SIG-M5 (cell line): Measurements from ENCODE around the gene ARRDC1.
"Not testable (repeated sequence)": the region's sequence is repeated elsewhere in the genome, so short reads cannot be mapped to it uniquely, and the experiment has no call there.

Source experiments
- DNase-seq: peaks from one replicate; lab custom pipeline; 2025; lab: John Stamatoyannopoulos, UW

ARRDC1 gene

DNA sequence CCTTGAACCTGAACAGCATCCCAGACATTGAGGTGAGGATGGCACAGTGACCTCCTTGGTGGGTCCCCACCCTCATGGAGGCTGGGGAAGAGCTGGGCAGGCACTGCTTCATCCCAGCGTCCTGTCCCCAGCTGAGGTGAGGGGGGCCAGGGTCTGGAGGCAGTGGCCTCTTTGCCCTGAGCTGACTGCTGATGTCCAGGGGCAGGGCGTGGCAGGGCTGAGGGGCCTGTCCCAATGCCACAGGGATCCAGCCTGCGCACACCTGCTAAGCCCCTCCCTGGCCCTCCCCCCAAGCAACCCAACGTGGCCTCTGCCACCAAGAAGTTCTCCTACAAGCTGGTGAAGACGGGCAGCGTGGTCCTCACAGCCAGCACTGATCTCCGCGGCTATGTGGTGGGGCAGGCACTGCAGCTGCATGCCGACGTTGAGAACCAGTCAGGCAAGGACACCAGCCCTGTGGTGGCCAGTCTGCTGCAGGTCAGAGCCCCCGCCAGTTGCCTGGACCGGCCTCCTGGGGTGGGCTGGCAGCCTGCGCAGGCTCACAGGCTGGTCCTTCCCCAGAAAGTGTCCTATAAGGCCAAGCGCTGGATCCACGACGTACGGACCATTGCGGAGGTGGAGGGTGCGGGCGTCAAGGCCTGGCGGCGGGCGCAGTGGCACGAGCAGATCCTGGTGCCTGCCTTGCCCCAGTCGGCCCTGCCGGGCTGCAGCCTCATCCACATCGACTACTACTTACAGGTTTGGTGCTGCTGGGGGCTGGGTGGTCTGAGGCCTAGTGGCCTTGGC is 8.4 kb downstream of the ARRDC1 start:
- DNase-seq, result no peak

DNA sequence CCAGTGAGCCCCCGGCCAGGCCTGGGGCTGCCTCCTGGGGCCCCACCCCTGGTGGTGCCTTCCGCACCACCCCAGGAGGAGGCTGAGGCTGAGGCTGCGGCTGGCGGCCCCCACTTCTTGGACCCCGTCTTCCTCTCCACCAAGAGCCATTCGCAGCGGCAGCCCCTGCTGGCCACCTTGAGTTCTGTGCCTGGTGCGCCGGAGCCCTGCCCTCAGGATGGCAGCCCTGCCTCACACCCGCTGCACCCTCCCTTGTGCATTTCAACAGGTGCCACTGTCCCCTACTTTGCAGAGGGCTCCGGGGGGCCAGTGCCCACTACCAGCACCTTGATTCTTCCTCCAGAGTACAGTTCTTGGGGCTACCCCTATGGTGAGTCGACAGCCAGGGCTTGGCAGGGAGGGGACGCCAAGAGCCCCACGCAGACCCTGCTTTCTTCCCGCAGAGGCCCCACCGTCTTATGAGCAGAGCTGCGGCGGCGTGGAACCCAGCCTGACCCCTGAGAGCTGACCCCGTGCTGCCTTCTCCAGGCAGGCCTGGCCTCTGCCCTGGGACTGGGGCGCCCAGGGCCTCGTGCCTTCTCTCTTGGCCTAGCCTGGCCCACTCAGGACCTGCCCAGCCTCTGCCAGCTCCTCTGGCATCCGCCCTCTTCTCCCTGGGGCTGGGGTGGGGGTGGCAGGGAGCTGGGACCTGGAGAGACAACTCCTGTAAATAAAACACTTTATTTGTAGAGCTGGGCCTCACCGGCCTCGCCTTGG is 9.3 kb downstream of the ARRDC1 start:
- no peak for DNase-seq

GRCh38 chr9:137615387-137615871 is 9.9 kb downstream of the ARRDC1 start:
- DNase-seq, result no peak

DNA sequence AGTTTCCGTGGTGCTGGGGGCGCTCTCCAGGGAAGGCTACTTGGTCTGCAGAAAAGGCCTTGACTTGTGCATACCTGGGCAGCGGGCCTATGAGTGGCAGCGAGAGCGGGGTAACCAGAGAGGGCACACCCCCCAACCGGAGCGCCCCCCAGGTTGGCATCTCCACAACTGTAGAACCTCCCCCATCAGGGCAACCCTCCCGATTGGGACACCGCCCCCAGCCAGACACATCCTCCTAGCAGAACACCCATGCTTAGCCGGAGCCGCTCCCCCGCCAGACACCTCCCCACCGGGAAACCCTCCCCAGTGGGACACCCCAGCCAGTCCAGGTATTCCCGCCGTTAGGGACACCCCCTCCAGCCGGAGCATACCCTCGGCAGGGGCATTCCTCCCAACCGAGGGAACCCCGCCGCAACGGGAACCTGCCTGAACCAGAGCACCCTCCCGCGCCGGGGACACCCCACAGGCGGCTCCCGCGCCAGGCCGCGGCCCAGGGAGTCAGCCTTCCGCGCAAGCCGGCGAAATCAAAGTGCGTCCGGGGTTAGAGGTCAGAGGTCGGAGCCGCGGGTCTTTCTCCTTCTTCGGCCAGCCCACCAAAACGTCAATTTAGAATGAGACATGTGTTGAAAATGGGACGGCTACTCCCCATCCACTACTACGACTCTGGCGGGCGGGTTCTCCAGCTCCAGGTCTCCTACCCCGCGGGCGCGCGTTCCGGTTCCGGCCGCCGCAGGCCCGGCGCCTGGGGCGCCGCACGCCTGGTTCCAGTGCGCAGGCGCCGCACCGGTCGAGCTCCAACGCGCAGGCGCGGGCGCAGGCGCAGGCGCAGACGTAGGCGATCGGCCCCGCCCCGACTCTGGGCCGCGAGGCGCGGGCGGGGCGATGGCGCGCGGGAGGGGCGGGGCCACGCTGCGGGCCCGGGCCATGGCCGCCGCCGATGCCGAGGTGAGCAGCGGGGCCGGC is 12.9 kb downstream of the ARRDC1 start, which contains the start of gene EHMT1:
EHMT1 (plus strand) TSS at position 901 of the 963 bp plus-strand sequence; CDS start at position 925, 24 bp downstream.
- no peak for DNase-seq

GRCh38 chr9:137619240-137620047 is 14.0 kb downstream of the ARRDC1 start:
- DNase-seq, result no peak

DNA sequence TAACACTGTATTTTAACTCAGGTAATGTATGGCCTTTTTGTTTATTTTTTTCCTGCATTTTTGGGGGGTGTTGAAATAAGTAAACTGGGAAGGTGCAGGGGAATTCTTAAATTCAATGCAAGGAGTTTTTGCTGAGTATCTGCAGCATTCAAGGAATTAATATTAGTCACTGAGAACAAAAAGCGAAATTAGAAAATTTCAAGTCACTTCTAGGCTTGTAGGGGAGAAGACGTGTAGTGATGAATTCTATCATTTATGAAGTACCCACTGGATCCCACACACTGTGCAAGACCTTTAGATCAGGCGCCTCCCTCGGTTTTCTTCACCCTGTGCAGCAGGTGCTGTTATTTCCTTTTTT is 14.5 kb downstream of the ARRDC1 start:
- DNase-seq, result no peak

DNA sequence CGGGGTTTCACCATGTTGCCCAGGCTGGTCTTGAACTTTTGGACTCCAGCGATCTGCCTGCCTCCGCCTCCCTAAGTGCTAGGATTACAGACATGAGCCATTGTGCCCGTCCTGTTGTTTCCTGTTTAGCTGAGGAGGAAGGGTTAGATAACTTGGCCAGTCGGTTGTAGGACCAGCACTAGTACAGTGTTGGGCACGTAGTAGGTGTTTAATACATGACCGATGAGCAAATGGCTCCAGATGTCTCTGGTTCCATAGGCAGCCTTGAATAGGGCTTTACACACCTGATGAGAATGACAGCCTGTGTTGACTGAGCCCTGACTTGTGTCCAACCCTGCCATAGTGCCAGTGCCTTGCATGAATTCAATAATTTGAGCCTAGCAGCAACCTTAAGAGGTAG is 15.1 kb downstream of the ARRDC1 start:
- no peak for DNase-seq

DNA sequence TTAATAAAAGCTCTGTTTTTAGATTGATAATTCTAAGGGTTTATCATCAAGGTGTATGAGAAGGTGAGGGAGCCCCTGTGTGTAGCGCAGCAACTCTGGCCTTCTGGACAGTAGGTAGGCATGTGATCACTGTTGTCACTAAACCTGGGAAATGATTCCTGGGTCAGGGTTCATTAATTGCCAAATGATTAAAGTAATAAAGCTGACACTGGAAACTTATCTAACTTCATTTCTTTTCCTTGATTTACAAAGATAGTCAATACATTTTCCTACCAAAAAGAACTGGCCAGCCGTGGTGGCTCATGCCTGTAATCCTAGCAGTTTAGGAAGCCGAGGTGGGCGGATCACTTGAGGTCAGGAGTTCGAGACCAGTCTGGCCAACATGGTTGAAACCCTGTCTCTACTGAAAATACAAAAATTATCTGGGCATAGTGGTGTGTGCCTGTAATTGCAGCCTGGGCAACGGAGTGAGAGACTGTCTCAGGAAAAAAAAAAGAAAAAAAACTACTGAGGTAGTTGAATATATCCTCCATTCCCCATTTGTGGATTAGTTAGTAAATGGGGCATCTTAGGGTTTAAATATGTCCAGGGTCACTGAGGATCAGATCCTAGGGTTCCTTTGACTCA is 15.8 kb downstream of the ARRDC1 start:
- no peak for DNase-seq

- DNase-seq, result not testable (repeated sequence)
These were observed 16.7 kb downstream of the ARRDC1 start for GRCh38 chr9:137622211-137622610.

DNA sequence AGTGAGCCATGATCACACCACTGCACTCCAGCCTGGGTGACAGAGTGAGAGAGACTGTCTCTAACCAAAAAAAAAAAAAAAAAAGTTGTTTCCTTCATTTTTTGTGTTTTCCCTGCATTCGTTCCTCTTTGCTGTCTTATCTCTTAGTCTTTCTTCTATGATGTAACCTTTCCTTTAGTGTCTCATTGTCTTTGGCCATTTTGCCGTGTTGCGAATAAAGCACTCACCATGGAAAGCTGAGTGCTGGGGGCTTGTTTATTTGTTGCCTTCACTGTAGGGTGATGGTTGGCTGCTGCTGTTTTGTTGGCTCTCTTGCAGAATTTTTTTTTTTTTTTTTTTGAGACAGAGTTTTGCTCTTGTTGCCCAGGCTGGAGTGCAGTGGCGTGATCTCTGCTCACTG is 21.0 kb downstream of the ARRDC1 start:
- DNase-seq, result no peak

- not testable (repeated sequence) for DNase-seq
These were observed 21.9 kb downstream of the ARRDC1 start for GRCh38 chr9:137627406-137627805.

GRCh38 chr9:137630126-137630525 is 24.6 kb downstream of the ARRDC1 start:
- DNase-seq, result no peak

DNA sequence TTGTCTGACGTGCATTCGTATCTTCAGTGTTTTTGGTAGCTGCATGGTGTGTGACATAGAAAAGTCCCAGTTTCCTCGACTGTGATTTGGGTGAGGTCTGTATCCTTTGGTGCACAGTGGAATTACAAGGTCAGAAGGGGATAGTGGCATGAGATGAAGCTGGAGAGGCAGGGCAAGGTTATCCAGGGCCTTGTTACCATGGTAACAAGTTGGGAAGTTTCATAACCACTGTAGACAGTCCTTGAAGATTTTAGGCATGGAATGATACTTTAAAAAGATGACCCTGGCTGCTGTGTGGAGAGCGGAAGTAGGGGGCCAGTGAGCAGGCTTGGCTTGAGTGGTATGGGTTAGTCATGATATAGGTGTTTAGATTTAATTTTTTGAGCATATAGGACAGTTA is 25.2 kb downstream of the ARRDC1 start:
- DNase-seq, result no peak

DNA sequence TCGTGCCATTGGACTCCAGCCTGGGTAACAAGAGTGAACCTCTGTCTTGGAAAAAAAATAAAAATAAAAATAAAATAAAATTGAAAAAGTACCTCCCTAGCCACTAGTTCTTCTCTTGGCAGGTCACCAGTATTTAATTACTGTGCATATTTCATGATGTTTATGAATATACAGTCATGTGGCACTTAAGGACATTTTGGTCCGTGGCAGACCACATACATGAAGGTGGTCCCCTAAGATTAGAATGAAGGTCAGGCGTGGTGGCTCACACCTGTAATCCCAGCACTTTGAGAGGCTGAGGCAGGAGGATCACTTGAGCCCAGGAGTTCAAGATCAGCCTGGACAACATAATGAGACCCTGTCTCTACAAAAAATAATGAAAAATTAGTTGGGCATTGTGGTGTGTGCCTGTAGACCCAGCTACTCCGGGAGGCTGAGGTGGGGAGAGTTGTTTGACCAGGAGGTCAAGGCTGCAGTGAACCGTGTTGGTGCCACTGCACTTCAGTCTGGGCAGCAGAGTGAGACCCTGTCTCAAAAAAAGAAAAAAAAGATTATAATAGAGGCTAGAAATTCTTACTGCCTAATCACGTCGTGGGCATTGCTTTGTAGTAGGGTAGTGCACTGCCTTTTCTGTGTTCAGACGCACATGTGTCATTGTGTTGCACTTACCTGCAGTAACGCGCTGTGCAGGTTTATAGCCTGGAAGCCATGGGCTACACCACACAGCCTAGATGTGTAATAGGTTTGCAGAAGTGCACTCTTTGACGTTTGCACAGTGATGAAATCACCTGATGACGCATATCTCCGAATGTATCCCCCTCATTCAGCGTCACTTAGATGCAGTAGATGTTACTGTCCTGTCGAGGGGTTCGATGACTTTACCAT is 26.1 kb downstream of the ARRDC1 start:
- DNase-seq, result no peak

DNA sequence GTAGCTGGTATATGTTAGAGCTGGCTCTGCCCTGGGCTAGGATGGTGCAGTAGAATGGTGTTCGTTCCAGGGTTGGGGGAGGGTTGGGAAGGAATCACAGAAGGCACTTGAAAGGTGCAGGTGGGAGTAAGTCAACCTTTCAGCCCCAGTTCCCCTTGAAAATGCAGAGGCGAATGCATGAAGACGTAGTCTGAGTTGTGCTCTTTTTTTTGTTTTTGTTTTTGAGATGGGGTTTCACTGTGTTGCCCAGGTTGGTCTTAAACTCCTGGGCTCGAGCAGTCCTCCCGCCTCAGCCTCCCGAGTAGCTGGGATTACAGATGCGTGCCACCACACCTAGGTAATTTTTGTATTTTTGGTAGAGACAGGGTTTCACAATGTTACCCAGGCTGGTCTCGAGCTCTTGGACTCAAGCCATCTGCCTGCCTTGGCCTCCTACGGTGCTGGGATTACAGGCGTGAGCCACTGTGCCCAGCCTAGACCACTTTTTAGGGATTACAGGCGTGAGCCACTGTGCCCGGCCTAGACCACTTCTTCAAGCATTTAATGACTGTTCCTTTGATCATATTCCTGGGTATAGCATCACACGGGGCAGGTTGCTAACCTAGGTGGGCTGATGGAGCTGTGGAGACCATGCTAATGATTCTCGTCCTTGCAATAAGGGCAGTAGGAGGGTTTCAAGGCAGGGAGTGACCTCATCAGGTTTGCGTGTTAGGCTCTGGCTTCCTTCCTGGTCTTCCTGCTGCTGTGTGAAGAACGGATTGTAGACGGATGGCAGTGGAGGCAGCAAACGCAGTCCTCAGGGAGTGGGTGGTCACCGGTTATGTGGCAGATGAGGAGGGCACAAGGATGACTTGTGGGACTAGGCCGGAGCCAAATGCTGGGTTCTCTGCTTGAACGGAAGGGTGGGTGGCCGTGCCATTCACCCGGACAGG is 27.0 kb downstream of the ARRDC1 start:
- no peak for DNase-seq

- no peak for DNase-seq
These were observed 28.5 kb downstream of the ARRDC1 start for GRCh38 chr9:137634016-137634415.

- DNase-seq, result no peak
These were observed 33.2 kb downstream of the ARRDC1 start for GRCh38 chr9:137638680-137639079.

DNA sequence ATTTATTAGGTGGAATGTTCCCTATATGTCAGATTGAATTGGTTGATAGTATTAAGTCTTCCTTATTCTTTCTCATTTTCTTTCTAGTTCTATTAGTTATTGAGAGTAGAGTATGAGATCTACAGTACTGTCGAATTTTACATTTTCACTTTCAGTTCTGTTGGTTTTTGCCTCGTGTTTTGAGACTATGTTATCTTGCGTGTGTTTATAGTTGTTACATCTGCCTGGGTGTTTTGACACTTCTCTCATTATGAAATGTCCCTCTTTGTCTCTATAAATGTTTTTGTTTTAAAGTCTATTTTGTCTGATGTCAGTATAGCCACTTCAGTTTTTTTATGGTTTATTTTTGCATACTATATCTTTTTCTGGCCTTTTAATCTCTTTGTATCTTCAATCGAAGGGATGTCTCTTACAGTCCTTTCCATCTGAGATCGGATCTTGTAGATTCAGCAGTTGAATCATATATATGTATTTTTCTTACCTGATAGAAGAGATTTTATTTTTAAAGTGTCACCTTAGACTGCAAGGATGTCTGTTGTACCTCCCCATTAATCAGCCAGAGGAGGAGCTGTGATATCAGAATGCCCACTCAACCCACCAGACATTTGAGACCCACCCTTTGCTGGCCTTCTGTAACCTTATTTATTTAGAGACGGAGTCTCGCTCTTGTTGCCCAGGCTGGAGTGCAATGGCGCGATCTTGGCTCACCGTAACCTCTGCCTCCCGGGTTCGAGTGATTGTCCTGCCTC is 34.0 kb downstream of the ARRDC1 start:
- no peak for DNase-seq
